Tibial nerve (tissue), 4 donors: ENCODE measurements around the gene KDM4C.

Experiments
- CTCF ChIP-seq, 5 experiments: fragments of 200-600 bp in 3 of 5; fragments of 450-650 bp in 2 of 5; sonication (generic) in 3 of 5; IDR thresholded peaks; one replicate each; pipeline ENCODE4 v1.5.1; 2016 to 2019; ENCODE audit warnings: antibody characterized with exemption in 5 of 5, mild to moderate bottlenecking in 3 of 5, moderate library complexity in 2 of 5
- EP300 ChIP-seq, 2 donors: sonication (generic); formaldehyde crosslinking; IDR thresholded peaks; one replicate each; pipeline ENCODE4 v1.6.1; 2017; ENCODE audit warnings: antibody characterized with exemption in 2 of 2, mild to moderate bottlenecking in 1 of 2
- POLR2A ChIP-seq, 2 donors: fragments of 450-650 bp; IDR thresholded peaks; one replicate each; pipeline ENCODE4 v1.6.1; 2017; ENCODE audit warnings: antibody characterized with exemption in 2 of 2, mild to moderate bottlenecking in 2 of 2, moderate library complexity in 2 of 2

- TF ChIP-seq CTCF (IDR thresholded peaks at IDR 0.05): no peak
- TF ChIP-seq POLR2A (IDR thresholded peaks at IDR 0.05): no peak
- TF ChIP-seq EP300 (IDR thresholded peaks at IDR 0.05): no peak
These were observed 164.4 kb downstream of the KDM4C start for GRCh38 chr9:6922124-6922676.
